Lung microvascular endothelial cell (primary cell): ENCODE data around the gene KPNA1. TPM values are rescaled to one million over a fixed set of nuclear protein-coding genes. Genes with fewer than 3 reads are reported as not detected.
"Not testable (repeated sequence)": the region's sequence is repeated elsewhere in the genome, so short reads cannot be mapped to it uniquely, and the experiment has no call there.

Experiments
- DNase-seq, 2 donors: peaks; one replicate each; pipeline versions ENCODE4 v3.0.0 to v3.0.0-alpha.2; 2010; ENCODE audit warnings: low read depth in 2 of 2
- total RNA-seq: library from RNA; depleted of rRNA; stranded (reverse); fragments of >200 nt; gene quantifications from 2 replicates; pipeline ENCODE4 v1.2.1, GENCODE V29; 2014

KPNA1 gene
- total RNA-seq, 1 donor from 2014 or later = 20.6 TPM

DNA sequence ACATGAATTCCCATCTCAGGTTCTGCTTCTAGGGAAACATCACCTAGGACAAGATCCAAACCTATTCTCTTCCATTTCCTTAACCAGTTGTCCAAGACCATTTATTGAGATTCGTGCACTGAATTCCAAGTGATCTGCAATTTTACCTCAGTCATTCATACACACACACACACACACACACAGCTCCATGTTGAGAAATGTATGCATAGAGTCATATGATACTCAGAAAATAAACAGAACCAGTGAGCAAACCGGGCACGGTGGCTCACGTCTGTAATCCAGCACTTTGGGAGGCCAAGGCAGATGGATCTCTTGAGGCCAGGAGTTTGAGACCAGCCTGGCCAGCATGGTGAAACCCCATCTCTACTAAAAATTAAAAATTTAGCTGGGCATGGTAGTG lies 6.1 kb upstream of the KPNA1 start:
- no peak for DNase-seq

DNA sequence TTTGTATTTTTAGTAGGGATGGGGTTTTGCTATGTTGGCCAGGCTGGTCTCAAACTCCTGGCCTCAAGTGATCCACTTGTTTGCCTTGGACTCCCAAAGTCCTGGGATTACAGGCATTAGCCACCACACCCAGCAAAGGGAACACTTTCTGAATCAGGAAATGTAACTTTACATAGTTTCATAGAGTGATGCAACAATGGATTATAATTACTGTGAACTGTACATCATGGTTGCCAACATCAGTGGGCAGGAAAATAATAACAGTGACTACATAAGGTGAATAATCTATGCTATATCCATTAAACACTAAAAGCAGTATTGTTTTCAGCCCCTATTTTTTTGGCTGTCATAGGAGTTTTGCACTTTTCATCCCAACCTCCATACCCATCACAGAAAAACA lies 5.0 kb upstream of the KPNA1 start:
- DNase-seq = no peak

DNA sequence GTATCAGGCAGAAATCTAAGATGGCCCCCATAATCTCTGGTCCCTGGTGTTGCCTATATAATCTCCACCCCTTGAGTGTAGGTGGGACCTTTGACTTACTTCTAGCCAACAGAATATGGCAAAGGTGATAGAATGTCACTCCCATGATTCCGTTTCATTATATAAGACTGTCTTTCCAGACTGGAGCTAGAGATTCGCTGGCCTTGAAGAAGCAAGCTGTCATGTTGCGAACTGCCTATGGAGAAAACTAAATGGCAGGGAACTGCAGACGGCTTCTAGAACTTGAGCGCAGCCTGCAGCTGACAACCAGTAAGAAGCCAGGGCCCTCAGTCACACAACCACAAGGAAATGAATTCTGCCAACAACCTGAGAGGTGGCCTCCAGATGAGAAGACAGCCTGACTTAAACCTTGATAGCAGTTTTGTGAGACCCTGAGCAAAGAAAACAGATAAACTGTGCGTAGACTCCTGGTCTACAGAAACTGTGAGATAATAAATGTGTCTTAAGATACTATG lies 2.2 kb upstream of the KPNA1 start:
- DNase-seq = no peak

DNA sequence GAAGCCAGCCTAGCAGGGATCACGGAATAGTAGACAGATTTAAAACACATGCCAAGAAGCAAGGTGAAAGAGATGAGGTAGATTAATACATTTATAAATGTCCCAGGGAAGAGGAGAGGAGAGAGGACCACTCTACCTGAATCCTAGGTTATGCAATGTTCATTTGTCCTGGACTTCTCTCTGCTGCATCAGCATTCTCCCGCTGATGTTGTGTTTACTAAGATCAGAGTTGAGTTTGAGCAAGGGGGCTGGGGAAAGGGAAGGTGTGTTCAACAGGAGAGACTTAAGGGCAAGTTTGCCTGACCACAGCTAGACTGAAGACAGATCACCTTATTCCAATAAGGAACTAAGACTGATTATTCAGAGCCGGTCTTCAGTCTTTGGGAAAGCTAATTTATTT lies 1.1 kb upstream of the KPNA1 start:
- no peak for DNase-seq

DNA sequence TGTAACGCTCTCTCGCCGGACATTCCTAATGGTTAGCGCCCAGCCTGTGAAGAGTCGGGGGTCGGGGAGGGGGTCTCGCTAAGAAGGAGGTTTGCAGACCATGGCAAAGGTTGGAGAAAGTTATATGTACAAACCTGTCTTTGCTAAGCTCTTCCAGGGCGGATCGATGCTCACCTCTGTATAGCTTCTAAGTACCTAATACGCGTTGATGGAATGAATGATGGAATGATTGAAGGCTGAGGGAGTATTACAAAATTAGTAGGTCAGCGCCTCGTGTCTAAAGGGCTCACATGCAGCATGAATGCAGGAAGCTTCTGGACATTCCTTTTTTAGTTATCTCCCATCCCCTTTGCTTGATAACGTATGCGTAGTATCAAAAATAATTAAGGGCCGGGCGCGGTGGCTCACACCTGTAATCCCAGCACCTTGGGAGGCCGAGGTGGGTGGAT lies 305 bp upstream of the KPNA1 start:
- DNase-seq = no peak

DNA sequence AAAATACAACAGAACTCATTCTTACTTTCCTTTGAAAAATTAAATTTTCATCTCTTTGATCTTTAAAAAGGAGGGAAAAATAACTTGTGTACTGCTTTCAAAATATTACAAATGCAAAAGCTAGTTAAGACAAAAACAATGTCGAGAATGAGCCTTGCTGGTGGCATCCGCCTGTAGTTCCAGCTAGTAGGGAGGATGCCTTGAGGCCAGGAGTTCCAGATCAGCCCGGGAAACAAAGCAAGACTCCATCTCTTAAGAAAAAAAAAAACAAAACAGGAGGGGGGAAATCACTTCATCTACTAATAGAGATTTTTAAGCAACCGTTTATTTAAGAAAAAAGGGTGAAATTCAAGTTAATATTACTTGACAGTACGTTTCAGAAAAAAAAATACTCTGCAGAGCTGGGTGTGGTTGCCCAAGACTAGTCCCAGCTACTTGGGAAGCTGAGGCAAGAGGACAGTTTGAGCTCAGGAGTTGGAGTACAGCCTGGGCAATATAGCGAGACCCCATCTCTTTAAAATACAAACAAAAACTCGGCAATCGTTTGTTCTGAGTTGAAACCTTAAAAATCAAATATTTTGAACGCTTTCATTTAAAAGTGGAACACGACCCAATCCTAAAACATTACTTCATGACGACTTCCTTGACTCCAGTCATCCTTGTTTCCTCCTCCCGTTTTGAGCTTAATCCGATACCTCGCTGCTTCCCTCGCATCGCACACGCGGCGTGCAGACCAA lies 1.2 kb downstream of the KPNA1 start:
- peak in 1 of 2 donors; percentile 20 for DNase-seq

DNA sequence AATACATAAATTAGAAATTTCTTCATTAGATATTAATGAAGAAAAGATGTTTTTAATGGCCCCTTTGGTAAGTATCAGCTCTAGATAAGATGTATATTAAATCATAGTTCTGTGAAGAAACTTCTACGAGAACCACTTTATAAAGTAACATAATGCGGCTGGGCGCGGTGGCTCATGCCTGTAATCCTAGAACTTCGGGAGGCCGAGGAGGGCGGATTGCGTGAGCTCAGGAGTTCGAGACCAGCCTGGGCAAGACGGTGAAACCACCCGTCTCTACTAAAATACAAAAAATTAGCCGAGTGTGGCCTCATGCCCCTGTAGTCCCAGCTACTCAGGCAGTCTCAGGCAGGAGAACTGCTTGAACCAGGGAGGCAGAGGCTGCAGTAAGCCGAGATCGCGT lies 2.5 kb downstream of the KPNA1 start:
- no peak for DNase-seq

DNA sequence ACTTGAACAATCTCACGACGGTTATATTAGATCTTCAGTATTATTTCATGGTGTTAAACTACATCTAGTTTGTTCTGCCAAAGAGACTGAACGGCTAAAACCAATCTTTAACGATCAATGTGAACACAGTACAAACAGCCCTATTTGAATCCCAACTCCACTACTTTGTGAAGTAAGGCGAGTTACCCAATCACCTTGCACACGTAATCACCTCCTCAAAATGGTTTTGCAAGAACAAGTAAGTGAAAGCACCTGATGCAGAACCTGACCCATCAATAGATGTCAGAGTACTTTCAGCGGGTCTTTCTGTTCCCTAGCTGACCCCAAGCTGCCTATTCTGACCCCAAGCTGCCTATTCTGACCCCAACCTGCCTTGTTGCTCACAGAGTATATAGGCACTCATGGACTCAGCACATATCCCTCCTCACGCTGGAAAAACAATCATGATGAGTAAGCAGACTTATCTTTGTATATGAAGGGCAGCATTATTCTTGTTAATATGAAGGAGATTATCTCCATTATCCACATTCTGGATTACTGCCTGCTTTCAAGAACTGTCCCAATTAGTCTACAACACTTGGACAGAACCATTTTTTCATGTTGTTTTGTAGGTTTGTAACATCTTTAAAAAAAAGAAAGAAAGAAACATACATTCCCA lies 3.7 kb downstream of the KPNA1 start:
- DNase-seq = no peak

DNA sequence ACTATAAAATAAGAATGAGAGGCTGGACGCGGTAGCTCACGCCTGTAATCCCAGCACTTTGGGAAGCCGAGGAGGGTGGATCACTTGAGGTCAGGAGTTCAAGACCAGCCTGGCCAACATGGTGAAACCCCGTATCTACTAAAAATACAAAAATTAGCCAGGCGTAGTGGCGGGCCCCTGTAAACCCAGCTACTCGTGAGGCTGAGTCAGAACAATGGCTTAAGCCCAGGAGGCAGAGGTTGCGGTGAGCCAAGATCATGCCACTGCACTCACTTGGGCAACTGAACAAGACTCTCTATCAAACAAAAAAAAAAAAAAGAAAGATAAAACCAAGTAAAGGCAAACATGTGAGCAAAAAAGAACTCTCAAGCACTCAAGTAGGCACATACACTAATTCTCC lies 5.8 kb downstream of the KPNA1 start:
- DNase-seq = not testable (repeated sequence)

DNA sequence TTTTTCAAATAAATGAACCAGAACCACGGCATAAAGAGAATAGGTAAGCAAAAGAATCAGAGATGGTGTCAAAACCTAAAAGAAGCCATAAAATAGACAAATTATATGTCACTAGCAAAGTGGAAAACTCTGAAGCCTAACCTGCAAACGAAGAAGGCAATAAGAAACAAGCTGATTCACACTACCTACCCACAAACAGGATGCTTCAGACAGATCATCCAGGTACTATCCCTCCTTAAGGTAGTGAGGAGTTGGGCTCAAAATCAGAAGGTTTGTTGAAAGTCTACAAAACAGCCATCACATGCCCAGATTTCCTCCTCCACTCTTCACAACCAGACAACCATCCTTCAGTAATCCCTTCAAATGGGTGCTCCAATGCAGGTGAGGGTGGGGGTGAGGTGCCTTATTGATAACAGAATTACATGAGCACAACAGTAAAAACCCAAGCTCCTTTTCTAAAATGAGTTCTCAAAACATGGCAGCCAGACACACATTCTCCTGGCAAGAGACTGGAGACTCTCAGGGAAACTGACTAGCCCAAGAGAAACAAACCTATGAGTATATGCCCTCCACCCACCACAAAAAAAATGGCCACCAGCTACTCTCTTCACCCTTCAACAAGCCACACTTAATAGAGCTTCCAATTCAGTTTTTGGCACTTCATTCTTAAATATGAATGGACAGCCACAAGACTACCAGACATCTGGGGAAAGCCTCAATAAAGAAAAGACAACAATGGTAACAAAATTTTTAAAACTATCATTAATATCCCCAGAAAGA lies 6.4 kb downstream of the KPNA1 start:
- no peak for DNase-seq

DNA sequence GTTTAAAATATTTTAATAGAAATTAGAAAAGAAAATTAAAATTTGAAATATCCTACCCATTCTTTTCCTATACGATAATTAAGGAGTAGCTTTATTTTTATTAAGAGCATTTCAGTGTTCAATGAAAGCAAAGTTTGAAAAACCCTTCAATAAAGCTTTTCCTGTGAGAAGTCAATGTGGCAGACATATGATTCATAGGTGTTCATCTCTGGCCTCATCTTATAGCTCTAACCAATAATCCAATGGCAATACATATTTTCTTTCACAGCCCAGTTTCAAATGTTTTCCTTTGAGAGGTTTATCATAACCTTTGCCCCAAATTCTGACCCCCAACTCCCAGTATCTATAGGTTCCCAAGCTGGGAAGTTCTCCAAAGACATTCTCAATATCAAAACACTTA lies 8.3 kb downstream of the KPNA1 start:
- DNase-seq = no peak

DNA sequence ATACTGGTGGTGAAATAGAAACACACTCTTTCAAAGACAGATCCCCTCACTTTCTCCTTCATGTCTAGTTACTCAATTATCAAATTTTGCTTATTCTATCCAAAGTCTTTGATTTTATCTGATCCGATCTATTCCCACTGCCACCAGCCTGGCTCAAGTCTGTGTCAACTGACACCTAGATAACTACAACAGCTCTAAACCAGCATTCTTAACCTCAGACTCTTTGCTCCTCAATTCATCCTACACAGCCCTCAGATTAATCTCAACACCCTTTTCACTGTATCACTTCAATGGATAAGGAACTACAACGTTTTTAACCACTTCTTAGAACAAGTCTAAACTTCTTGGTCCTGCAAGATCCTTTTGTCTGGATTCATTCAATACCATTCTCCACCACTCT lies 9.1 kb downstream of the KPNA1 start:
- DNase-seq = no peak

DNA sequence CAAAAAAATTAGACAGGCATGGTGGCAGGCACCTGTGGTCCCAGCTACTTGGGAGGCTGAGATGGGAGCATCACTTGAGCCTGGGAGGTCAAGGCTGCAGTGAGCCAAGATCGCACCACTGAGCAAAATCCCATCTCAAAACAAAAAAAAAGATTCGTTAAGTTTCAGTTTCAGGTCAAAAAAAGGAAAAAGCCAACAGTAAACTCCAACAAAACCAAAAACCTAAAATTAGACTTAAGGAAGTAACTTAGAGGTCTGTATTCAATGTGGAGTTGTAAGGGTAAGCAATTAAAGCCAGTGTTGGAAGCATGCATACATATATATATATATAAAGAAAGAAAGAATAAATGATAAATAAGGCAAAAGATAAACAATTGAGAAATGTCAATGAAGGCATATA lies 11.8 kb downstream of the KPNA1 start:
- DNase-seq = no peak

DNA sequence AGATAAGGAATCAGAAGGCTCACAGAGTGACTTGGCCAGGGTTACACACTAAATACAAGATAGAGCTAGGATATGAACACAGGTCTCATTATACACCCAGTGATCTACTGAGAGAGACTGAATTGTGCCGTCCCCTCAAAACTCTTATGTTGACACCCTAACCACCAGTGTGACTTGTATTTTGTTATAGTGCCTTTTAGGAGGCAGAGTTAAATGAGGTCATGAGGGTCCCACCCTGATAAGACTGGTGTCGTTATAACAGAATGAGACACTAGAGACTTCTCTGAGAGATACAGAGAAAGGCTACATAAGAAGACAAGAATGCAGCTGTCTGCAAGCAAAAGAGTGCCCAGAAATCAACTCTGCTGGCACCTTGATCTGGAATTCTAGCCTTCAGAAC lies 12.6 kb downstream of the KPNA1 start:
- DNase-seq = no peak

DNA sequence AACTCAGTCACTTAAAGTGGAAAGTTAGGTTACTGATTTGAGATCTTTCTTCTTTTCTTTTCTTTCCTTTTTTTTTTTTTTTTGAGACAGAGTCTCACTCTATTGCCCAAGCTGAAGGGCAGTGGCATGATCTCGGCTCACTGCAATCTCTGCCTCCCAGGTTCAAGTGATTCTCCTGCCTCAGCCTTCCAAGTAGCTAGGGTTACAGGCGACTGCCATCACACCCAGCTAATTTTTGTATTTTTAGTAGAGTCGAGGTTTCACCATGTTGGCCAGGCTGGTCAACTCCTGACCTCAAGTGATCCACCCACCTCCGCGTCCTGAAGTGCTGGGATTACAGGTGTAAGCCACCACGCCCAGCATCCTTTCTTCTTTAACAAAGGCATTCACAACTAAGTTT lies 13.8 kb downstream of the KPNA1 start:
- DNase-seq = not testable (repeated sequence)

DNA sequence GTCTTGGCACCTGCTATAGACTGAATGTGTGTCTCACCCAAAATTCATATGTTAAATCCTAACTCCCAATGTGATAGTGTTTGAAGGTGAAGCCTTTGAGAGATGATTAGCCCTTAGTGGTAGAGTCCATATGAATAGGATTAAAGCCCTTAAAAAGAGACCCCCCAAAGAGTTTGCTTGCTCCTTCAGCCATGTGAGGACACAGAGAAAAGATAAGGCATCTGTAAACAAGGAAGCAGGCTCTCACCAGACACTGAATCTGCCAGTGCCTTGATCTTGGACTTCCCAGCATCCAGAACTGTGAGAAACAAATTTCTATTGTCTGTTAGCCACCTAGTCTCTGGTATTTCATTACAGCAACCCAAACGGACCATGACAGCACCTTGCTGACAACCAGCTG lies 16.6 kb downstream of the KPNA1 start:
- DNase-seq = no peak

DNA sequence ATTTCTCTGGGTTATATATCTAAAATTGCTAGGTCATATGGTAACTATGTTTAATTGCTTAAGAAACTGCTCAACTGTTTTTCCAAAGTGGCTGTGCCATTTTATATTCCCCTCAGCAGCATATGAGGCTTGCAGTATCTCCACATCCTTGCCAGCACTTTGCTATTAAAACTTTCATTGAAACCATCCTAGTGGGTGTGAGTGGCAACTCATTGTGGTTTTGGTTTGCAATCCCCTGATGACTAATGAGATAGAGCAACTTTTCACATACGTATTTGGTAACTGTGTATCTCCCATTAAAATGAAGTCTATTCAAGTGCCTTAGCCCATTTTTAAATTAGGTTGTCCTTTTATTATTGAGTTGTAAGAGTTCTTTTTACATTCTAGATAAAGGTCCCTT lies 17.3 kb downstream of the KPNA1 start:
- peak in 1 of 2 donors; percentile 67 for DNase-seq

DNA sequence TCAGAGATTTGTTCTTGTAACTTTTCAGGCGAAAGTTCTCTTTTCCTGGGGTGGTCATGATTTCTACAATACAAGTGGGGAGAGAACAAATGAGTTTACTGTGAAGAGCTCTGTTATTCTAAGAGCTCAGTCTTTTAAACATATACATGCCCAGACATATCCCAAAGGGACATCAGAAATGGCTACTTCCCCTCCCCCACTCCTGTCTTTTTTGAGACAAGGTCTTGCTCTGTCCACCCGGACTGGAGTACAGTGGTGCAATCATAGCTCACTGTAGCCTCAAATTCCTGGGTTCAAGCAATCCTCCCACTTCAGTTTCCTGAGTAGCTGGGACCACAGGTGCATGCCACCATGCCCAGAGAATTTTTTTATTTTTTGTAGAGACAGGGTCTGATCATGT lies 18.2 kb downstream of the KPNA1 start:
- no peak for DNase-seq

DNA sequence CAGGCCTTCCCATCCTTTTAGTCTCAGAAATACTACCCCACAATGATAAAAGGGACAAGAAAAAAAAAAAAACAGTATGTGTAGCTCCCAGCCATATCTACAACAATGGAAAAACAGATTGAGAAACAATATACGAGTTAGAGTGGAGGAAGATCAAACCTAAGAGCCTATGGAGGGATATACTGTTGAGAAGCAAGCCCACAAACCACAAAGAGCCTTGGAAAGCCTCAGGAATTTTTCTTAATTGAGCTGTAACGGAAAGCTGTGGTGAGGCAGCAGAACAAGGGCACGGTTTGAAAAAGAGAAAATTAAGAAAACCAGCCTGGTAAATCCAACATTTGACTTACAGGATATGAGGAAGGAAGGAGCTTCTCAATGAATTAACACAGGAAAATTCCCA lies 21.4 kb downstream of the KPNA1 start:
- no peak for DNase-seq

DNA sequence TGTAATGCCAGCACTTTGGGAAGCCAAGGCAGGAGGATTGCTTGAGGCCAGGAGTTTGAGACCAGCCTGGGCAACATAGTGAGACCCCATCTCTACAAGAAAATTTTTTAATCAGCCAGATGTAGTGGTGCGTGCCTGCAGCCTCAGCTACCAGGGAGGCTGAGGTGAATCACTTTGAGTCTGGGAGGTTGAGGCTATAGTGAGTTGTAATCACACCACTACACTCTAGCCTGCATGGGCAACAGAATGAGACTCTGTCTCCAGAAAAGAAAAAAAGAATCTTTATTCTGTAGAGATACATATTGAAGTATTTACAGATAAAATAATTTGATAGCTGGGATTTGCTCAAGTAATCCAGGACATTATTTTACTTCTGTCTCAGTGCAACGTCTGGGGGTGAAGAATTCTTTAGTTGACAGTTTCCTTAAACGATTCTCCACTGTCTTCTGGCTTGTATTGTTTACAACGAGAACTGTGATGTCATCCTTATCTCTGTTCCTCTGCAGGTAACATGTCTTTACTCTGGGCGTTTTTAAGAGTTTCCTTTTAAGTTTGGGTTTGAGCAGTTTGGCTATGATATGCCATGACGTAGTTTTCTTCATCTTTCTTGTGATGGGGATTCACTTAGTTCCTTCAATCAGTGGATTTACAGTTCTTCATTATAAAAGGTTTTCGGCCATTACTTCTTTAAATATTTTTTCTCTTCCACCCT lies 26.3 kb downstream of the KPNA1 start:
- no peak for DNase-seq

DNA sequence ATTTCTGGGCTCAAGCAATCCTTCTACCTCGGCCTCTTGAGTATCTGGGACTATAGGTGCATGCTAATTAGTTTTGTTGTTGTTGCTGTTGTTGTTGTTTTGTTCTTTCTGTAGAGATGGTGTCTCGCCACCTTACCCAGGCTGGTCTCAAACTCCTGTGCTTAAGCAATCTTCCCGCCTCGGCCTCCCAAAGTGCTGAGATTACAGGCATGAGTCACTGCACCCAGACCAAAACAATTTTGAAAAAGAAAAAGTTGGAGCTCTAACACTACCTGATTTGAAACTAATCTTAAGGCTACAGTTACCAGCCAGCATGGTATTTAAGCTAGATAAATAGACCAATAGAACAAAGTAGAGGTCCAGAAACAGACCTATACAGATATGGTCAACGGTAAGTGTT lies 29.8 kb downstream of the KPNA1 start:
- DNase-seq = peak in 1 of 2 donors; percentile 14

DNA sequence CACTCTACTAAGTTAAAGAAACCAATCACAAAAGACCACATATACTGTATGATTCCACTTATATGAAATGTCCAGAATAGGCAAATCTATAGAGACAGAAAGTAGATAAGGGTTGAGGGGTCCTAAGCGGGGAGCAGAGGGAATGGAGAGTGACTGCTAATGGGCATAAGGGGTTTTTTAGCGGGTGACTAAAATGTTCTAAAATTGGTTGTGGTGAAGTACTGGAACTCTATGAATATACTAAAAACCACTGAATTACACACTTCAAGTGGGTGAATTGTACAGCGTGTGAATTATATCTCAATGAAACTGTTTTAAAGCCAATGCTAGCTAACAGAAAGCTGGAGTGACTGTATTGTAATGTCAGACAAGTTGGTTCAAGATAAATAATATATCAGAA lies 33.3 kb downstream of the KPNA1 start:
- no peak for DNase-seq
